Endothelial cell (in vitro differentiated cells): ENCODE data around the gene ALG5. TPM values are rescaled to one million over a fixed set of nuclear protein-coding genes. Genes with fewer than 3 reads are reported as not detected.
A peak's percentile ranks its signal among the peaks of the same experiment; 100 is the strongest.

Experiments
- DNase-seq: peaks from one replicate; pipeline ENCODE4 v3.0.0; 2021; ENCODE audit warnings: low spot score
- H3K27ac Mint-ChIP-seq: one replicate; pipeline ENCODE4 v1.8.0; 2021; ENCODE audit warnings: mixed read lengths, inconsistent platforms; ENCODE audit not compliant: unreplicated experiment
- H3K27me3 Mint-ChIP-seq: one replicate; pipeline ENCODE4 v1.8.0; 2021; ENCODE audit warnings: mild to moderate bottlenecking, moderate library complexity, mixed read lengths, inconsistent platforms; ENCODE audit not compliant: unreplicated experiment
- H3K36me3 Mint-ChIP-seq: one replicate; pipeline ENCODE4 v1.8.0; 2021; ENCODE audit warnings: mild to moderate bottlenecking, low read depth, mixed read lengths, inconsistent platforms; ENCODE audit not compliant: unreplicated experiment
- H3K4me1 Mint-ChIP-seq: one replicate; pipeline ENCODE4 v1.8.0; 2021; ENCODE audit warnings: mild to moderate bottlenecking, mixed read lengths, inconsistent platforms; ENCODE audit not compliant: unreplicated experiment
- H3K4me3 Mint-ChIP-seq: one replicate; pipeline ENCODE4 v1.8.0; 2021; ENCODE audit warnings: mild to moderate bottlenecking, mixed read lengths, inconsistent platforms; ENCODE audit not compliant: unreplicated experiment
- H3K9me3 Mint-ChIP-seq: one replicate; pipeline ENCODE4 v1.8.0; 2021; ENCODE audit warnings: mixed read lengths, inconsistent platforms; ENCODE audit not compliant: unreplicated experiment
- CTCF ChIP-seq: fragments of 200-600 bp; sonication (generic); IDR thresholded peaks from one replicate; pipeline ENCODE4 v1.5.0; 2021; ENCODE audit warnings: antibody characterized with exemption; ENCODE audit not compliant: unreplicated experiment
- total RNA-seq: library from RNA; stranded (reverse); fragmentation: NEBNext Ultra II Directional; extraction: Animal tissue kit (Norgen Biotek cat#: 25700); gene quantifications from one replicate; pipeline ENCODE4 v1.2.1, GENCODE V29; 2021; ENCODE audit not compliant: unreplicated experiment

Gene ALG5
- total RNA-seq, 1 donor from 2014 or later = 22.0 TPM

- no peaks in the 10 kb centered on the region for H3K4me1 Mint-ChIP-seq
- no peaks in the 10 kb centered on the region for H3K27me3 Mint-ChIP-seq
- no peaks in the 10 kb centered on the region for H3K9me3 Mint-ChIP-seq
- TF ChIP-seq CTCF = no peak
- no peak for DNase-seq
- peaks cover 12% of the 10 kb centered on the region for H3K36me3 Mint-ChIP-seq
- no peak overlapping the region for H3K27ac Mint-ChIP-seq
- H3K4me3 Mint-ChIP-seq = no peak overlapping the region
These were observed 11.3 kb upstream of the ALG5 start for GRCh38 chr13:37010424-37010823.

GRCh38 chr13:37009692-37010091, 10.6 kb upstream of the ALG5 start:
- DNase-seq = no peak
- no peak for TF ChIP-seq CTCF
- no peaks in the 10 kb centered on the region for H3K4me1 Mint-ChIP-seq
- H3K4me3 Mint-ChIP-seq = no peak overlapping the region
- H3K9me3 Mint-ChIP-seq = no peaks in the 10 kb centered on the region
- H3K36me3 Mint-ChIP-seq = peaks cover 15% of the 10 kb centered on the region
- H3K27me3 Mint-ChIP-seq = no peaks in the 10 kb centered on the region
- H3K27ac Mint-ChIP-seq = no peak overlapping the region

GRCh38 chr13:37001921-37002250, 2.7 kb upstream of the ALG5 start:
- peak overlapping the region; percentile 99 for H3K4me3 Mint-ChIP-seq
- H3K27ac Mint-ChIP-seq = peak overlapping the region; percentile 88
- peaks cover 5% of the 10 kb centered on the region for H3K27me3 Mint-ChIP-seq
- H3K36me3 Mint-ChIP-seq = peaks cover 18% of the 10 kb centered on the region
- DNase-seq = no peak
- no peaks in the 10 kb centered on the region for H3K9me3 Mint-ChIP-seq
- peaks cover 20% of the 10 kb centered on the region for H3K4me1 Mint-ChIP-seq
- no peak for TF ChIP-seq CTCF

GRCh38 chr13:36998624-36999041, 507 bp downstream of the ALG5 start:
- Mint-ChIP-seq H3K27ac (peak overlapping the region; percentile 93), H3K27me3 (peaks cover 5% of the 10 kb centered on the region), H3K9me3 (no peaks in the 10 kb centered on the region), H3K4me1 (peaks cover 20% of the 10 kb centered on the region), H3K4me3 (peak overlapping the region; percentile 98), H3K36me3 (peaks cover 22% of the 10 kb centered on the region)
- no peak for TF ChIP-seq CTCF
- peak; percentile 25 for DNase-seq

GRCh38 chr13:36997716-36998427, 1.3 kb downstream of the ALG5 start:
- TF ChIP-seq CTCF = no peak
- peaks cover 20% of the 10 kb centered on the region for H3K4me1 Mint-ChIP-seq

More at GRCh38 chr13:36997716-36998427, 1.3 kb downstream of the ALG5 start:
- peak overlapping the region; percentile 98 for H3K4me3 Mint-ChIP-seq
- H3K27ac Mint-ChIP-seq = no peak overlapping the region
- DNase-seq = no peak
- H3K27me3 Mint-ChIP-seq = peaks cover 5% of the 10 kb centered on the region
- H3K36me3 Mint-ChIP-seq = peaks cover 22% of the 10 kb centered on the region
- H3K9me3 Mint-ChIP-seq = no peaks in the 10 kb centered on the region
